OCI-LY1 (cell line): ENCODE data around the gene VAPB.

ENCODE experiments used
- EZH2 ChIP-seq: fragments of 200-600 bp; sonication (generic), shearing (Covaris generic); IDR thresholded peaks from 2 replicates; pipeline ENCODE4 v1.8.0; 2017; ENCODE audit warnings: borderline replicate concordance, mixed run types, mild to moderate bottlenecking, antibody characterized with exemption, low read length, moderate library complexity, mixed read lengths
- TF ChIP-seq, protein P1 (sequence below): fragments of 200-600 bp; sonication (generic), shearing (Covaris generic); IDR thresholded peaks from 2 replicates; pipeline ENCODE4 v1.5.1; 2017; ENCODE audit warnings: mild to moderate bottlenecking, antibody characterized with exemption, low read length, moderate library complexity, mixed read lengths

DNA sequence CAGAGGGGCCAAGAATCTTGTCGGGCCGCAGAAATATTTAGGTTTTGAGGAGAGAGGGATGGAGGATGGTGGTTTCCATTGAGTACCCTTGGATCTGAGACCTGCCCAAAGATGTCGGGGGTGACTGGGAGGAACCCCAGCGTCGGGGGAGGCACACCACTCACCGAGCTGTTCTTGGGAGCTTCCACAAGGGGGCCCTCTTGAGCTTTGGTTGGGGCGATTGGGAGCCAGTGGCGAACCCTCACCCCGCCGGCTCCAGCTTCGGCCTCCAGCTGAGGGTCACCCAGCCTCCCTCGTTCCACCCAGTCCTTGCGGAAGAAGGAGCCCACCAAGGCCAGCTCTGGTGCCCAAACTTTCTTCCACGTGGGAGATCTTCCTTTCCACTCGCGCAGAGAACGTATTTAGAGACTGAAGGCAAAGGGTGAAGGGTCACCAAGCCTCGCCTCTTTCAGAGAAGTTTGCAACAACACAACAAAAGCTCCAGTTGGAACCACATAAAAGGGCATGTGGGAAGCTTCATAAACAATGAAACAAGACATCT, 92.5 kb downstream of the VAPB start:
- TF ChIP-seq, protein P1, sequence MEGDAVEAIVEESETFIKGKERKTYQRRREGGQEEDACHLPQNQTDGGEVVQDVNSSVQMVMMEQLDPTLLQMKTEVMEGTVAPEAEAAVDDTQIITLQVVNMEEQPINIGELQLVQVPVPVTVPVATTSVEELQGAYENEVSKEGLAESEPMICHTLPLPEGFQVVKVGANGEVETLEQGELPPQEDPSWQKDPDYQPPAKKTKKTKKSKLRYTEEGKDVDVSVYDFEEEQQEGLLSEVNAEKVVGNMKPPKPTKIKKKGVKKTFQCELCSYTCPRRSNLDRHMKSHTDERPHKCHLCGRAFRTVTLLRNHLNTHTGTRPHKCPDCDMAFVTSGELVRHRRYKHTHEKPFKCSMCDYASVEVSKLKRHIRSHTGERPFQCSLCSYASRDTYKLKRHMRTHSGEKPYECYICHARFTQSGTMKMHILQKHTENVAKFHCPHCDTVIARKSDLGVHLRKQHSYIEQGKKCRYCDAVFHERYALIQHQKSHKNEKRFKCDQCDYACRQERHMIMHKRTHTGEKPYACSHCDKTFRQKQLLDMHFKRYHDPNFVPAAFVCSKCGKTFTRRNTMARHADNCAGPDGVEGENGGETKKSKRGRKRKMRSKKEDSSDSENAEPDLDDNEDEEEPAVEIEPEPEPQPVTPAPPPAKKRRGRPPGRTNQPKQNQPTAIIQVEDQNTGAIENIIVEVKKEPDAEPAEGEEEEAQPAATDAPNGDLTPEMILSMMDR = peak; percentile 60
- TF ChIP-seq EZH2 = no peak
